IPS DF 19.7 (cell line): ENCODE results near the gene MCMBP.
"Not testable (repeated sequence)": the region's sequence is repeated elsewhere in the genome, so short reads cannot be mapped to it uniquely, and the experiment has no call there.

Source experiments
- DNase-seq: peaks from one replicate; pipeline ENCODE4 v3.0.0-alpha.2; 2013; ENCODE audit warnings: low read depth, low spot score

MCMBP gene, protein sequence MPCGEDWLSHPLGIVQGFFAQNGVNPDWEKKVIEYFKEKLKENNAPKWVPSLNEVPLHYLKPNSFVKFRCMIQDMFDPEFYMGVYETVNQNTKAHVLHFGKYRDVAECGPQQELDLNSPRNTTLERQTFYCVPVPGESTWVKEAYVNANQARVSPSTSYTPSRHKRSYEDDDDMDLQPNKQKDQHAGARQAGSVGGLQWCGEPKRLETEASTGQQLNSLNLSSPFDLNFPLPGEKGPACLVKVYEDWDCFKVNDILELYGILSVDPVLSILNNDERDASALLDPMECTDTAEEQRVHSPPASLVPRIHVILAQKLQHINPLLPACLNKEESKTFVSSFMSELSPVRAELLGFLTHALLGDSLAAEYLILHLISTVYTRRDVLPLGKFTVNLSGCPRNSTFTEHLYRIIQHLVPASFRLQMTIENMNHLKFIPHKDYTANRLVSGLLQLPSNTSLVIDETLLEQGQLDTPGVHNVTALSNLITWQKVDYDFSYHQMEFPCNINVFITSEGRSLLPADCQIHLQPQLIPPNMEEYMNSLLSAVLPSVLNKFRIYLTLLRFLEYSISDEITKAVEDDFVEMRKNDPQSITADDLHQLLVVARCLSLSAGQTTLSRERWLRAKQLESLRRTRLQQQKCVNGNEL

DNA sequence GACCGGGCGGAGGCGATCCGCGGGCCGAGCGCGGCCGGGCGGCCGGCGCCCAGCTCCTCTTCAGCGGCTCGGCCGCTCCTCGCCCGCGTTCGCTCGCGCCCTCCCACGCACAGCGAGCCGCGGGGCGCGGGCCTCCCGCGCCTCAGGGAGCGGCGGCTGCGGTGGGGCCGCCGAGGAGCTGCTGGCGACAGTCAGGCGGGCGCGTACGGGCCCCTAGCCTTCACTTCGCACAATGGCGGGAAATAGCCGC lies at the start of gene MCMBP:
Gene MCMBP, minus strand, starts transcription at position 234 of the 250 bp plus-strand sequence. CDS start 259 bp downstream, outside the sequence.
- DNase-seq, result no peak

DNA sequence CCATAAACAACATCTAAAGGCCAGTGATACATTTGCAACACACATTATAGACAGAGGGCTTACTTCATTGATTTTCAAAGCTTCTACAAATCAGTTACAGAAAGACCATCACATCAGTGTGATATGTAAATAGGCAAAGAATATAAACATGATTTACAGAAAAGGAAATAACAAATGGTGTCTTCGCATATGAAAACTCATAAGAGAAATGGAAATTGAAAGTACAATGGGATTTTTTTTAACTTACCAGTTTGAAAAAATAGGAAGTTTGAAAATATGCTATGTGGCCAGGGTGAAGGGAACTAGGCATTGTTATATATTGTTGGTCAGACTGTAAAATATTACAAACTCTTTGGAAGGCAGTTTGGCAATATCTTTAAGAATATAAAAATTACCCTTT lies 47.2 kb upstream of the MCMBP start:
- DNase-seq, result no peak

DNA sequence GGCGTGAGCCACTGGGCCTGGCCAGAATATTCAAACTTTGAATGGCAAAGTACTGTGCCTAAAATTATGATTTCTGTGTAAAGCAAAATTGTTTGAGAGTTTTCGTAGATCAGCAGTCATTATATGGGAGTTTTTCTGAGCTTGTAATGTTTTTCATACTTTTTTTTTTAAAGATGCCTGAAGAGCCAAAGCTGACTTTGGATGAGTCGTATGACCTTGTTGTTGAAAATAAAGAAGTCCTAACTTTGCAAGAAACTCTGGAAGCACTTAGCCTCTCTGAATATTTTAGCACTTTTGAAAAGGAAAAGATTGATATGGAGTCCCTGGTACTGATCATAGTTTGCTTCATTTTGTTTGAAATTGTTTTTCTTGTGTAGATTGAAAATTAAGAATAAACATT lies 46.6 kb upstream of the MCMBP start:
- DNase-seq, result no peak

DNA sequence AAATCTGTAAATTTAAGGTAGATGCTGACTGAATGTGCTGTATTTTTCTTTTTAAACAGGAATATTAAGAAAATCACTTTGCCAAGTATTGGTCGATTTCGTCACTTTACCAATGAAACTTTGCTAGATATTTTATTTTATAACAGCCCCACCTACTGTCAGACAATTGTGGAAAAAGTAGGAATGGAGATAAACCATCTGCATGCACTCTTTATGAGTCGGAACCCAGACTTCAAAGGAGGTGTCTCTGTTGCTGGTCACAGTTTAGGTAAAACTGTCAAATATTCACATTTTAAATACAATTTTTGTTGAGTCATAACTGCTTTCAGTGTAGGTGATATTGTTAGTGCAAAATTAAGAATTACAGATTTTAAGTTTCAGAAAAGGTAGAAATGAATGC lies 45.1 kb upstream of the MCMBP start:
- DNase-seq, result no peak

DNA sequence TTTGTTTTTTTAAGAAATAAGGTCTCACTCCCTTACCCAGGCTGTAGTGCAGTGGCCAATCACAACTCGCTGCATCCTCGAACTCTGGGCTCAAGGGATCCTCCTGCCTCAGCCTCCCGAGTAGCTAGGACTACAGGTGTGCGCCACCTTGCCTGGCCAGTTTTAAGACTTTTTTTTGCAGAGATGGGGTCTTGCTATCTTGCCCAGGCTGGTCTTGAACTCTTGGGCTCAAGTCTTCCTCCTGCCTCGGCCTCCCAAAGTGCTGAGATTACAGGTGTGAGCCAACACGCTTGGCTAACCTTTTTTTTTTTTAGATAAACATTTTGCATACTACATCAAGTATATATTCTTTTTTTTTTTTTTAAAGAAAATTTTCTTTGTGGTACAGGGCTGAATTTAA lies 38.0 kb upstream of the MCMBP start:
- no peak for DNase-seq

DNA sequence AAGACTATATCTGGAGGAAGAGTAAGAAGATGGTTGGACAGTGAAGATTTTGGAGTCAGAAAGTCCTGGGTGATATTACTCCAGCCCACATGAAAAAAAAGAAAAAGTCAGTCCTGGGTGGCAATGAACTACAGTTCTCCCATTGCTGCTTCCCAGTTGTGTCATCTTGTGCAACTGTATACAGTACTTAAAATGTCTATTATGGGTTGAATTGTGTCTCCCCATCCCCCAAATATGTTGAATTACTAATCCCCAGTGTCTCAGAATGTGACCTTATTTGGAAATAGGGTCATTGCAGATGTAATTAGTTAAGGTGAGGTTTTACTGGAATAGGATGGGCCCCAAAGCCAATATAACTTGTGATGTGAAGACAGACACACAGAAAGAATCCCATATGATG lies 35.5 kb upstream of the MCMBP start:
- DNase-seq, result no peak

DNA sequence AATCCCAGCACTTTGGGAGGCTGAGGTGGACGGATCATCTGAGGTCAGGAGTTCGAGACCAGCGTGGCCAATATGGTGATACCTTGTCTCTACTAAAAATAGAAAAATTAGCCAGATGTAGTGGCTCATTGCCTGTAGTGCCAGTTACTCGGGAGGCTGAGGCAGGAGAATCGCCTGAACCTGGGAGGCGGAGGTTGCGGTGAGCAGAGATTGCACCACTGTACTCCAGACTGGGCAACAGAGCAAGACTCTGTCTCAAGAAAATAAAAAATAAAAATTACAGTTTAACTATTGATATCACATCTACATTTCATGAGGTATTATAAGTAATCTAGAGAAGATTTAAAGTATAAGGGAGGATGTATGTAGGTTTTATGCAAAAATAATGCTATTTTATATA lies 35.1 kb upstream of the MCMBP start:
- DNase-seq, result not testable (repeated sequence)

DNA sequence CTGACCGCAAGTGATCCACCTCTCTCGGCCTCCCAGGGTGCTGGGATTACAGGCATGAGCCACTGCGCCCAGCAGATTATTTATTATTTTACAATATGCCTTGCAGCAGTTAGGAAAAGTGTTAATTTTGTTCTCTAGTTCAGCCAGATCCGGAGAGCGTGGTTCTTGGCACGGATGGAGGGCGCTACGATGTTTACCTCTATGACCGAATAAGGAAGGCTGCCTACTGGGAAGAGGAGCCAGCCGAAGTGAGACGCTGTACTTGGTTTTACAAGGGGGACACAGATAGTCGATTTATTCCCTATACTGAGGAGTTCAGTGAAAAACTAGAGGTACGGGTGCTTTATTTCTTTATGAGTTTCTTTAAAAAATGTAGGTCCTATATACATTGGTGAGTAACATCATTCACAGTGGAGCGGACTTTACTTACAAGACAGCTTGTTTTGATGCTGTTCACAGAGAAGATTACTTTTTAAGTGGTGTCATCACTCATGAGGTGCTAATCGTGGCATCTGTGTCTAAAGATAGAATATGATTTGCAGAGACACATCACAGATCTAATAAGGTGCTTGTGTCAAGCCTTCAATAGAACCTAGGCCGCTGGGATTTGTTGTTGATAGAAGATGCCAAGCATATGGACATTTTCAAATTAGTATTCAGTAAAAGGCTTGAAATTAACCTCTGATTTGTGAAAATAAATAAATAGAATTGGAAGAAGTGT lies 31.5 kb upstream of the MCMBP start:
- DNase-seq, result no peak

DNA sequence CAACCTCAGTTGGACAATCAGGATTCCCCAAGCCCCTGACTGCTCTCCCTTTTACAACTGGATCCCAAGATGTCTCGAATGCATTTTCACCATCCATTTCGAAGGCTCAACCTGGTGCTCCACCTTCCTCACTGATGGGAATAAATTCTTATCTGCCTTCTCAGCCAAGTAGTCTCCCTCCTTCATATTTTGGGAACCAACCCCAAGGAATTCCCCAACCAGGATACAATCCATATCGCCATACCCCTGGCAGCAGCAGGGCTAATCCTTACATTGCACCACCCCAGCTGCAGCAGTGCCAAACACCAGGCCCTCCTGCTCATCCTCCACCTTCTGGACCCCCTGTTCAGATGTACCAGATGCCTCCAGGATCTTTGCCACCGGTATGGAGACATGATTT lies 25.9 kb upstream of the MCMBP start:
- DNase-seq, result no peak

DNA sequence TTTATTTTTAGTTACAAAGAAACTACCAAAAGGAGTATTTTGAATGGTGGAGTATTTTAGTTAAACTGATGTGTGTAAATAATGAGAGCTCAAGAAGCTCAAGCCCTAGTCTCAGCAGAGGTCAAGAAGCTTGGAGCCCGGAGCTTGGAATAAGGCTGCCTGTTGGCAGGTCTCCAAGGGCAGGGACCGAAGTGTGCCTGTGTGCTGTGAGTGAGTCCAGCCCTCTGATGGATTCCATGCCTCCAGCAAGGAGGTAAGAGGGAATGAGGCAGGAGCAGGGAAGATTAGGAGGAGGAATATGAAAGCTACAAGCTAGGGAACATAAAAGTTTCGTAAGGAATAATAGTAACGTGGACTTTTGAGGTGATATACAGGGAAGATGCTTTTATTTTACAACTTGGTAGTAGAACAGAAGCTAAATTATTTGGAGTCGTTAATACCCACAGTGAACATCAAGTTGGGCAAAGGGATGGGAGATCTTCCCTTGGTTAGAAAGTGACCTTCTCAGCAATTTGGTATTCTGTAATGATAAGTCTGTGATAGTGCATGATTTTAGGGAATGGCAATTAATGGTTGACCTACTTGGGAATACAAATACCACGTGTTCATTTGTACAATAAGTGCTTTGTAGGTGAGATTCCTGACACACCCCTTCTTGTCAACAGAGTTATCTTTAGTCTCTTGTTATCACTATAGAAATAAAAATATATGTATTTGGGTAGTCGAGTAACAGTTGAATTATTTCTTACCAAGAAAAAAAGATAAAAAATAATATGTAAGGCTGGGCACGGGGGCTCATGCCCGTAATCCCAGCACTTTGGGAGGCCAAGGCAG lies 24.5 kb upstream of the MCMBP start:
- DNase-seq, result no peak

DNA sequence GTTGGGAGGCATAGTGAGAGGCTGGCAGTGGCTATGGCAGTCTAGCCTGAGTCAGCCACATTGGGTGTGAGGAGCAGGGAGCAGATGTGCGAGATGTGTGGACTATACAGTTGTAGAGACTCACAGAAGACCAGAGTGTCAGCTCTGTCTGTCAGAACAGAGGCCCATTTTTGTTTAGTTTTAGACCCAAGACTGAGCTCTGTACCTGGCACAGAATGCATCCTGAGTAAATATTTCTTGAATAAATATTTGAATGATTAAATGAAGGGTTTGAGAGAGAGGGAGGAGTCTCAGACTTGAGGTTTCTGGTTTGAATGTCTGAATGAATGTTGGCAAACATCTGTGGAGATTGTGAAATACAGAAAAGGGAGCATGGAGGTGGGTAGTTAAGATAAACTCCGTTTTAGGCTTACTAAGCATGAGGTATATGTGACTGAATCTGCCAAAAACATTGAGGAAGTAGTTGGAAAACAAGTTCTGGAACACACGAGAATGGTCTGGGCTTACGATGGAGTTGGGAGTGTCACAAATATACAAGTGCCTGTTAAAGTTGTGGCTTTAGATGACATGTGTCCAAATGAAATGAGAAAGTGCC lies 23.5 kb upstream of the MCMBP start:
- DNase-seq, result no peak

DNA sequence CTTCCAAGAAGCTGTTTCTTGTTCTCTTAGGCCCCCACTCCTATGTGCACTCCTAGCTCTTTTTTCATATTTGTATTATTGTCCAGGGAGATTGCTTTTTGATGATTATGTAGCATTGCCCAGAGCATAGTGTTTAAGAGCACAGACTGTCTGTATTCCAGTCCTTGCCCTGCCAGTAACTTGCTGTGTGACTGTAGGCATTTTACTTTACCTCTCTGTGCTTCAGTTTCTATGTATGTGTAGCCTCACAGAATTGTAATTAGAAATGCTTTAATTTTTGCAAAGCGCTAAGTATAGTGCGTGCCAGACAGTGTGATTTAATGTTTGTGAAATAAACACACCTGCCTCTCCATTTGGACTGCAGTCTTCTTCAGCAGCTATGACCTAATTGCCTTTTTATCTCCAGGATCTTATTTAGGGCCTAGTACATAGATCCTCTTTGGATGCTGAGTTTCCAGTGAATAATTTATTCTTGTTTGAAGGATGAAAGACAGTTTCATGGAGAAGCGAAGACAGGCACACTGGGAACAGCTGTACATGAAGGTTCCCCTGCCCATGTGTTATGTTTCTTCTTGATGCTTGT lies 21.3 kb upstream of the MCMBP start:
- no peak for DNase-seq

DNA sequence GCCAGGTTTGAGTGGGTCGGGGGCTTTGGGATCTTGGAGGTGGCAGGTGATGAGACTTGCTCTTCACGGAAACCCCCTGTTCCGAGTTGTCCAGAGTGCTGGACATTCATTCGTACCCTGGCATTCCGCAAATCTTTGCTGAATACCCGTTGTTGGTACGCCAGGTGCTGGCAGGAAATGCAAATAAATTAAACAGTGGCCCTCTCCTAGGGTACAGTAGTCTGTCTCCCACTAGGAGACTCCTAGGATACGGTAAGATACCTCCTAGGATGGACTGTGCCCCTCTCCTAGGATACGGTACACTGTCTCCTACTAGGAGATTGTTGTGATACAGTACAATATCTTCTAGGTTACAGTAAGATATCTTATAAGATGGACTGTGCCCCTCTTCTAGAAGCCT lies 20.4 kb upstream of the MCMBP start:
- no peak for DNase-seq

DNA sequence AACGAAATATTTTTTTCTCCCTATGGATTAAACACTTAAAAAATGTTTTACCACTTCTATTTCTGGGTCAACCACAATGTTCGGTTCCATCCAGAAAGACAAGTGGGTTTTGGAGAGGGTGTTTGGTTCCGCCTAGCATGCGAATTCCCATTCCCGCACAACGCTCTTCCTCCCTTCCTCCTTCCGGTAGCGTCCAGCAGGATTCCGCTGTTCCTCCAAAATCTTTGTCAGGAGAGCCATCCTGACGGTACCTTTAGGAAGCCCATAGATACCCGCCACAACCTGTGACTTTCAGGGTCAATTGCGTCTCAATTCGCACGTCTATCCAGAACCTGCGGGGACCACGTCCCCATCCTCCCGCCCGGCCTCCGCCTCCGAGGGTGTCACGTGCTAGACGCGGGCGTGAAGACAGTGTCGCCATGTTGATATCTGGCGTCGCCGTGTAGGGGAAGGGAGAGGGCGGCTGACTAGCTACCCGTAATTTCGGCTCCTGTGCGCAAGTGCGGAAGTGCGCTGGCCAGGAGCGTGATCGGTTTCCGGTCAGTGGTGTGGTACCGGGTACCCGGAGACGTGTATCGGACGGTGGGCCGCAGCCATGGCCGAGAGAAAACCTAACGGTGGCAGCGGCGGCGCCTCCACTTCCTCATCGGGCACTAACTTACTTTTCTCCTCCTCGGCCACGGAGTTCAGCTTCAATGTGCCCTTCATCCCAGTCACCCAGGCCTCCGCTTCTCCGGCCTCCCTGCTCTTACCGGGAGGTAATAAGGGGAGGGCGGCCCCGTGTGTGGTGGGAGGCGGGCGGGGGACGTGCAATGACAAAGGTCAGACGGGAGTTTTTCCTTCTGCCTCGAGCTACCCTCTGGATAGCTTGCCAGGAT lies 19.8 kb upstream of the MCMBP start, which contains the start of gene SEC23IP:
Gene SEC23IP, plus strand, starts transcription at position 543 of the 878 bp plus-strand sequence. Its CDS starts 53 bp downstream, at position 596.
- peak; percentile 90 for DNase-seq

DNA sequence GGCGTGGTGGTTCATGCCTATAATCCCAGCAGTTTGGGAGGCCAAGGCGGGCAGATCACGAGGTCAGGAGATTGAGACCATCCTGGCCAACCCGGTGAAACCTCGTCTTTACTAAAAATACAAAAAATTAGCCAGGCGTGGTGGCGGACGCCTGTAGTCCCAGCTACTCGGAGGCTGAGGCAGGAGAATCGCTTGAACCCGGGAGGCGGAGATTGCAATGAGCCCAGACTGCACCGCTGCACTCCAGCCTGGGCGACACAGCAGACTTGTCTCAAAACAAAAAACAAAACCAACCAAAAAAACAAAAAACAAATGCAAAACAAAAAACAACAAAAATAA lies 19.2 kb upstream of the MCMBP start:
- DNase-seq, result not testable (repeated sequence)

DNA sequence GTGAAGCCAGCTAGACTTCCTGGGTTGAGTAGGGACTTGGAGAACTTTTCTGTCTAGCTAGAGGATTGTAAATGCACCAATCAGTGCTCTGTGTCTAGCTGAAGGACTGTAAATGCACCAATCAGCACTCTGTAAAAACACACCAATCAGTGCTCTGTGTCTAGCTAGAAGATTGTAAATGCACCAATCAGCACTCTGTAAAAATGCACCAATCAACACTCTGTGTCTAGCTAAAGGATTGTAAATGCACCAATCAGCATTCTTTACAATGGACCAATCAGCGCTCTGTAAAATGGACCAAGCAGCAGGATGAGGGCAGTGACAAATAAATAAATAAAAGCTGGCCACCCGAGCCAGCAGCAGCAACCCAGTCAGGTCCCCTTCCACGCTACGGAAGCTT lies 17.7 kb upstream of the MCMBP start:
- not testable (repeated sequence) for DNase-seq

DNA sequence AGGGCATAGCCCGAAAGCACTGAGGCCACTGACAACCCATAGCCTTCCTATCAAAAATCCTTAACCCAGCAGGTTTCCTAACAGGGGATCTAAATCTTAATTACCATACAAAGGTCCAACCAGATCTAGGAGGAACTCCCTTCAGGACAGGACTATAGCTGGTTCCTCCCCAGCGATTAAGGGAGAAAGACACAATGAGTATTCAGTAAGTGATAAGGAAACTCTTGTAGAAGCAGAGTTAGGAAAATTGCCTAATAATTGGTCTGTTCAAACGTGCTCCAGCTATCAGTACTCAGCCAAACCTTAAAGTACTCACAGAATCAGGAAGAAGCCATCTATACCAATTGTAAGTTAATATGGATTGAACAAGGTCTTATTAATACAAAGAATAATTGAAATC lies 16.6 kb upstream of the MCMBP start:
- DNase-seq, result not testable (repeated sequence)

DNA sequence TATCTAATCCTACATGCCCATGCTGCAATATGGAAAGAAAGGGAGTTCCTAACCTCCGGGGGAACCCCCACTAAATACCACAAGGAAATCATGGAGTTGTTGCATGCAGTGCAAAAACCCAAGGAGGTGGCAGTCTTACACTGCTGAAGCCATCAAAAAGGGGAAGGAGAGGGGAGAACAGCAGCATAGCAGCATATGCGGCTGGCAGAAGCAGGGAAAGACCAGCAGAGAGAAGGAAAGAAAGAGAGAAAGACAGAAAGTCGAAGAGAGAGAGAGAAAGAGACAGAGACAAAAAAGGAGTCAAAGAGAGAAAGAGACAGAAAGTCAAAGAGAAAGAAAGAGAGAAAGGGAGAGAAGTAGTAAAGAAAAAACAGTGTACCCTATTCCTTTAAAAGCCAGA lies 16.1 kb upstream of the MCMBP start:
- DNase-seq, result not testable (repeated sequence)

DNA sequence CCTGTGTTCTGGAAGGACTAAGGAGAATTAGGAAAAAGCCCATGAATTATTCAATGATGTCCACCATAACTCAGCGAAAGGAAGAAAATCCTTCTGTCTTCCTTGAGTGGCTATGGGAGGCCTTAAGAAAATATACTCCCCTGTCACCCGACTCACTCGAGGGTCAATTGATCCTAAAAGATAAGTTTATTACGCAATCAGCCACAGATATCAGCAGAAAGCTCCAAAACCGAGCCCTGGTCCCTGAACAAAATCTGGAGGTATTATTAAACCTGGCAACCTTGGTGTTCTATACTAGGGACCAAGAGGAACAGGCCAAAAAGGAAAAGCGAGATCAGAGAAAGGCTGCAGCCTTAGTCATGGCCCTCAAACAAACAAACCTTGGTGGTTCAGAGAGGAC lies 13.4 kb upstream of the MCMBP start:
- not testable (repeated sequence) for DNase-seq
